DMS79 treated with DMSO at 0.1 percent for 48 hours (cell line): ENCODE data around the gene PCDHGA6.

Experiments used
- DNase-seq: peaks from one replicate; lab custom pipeline; 2025; lab: John Stamatoyannopoulos, UW

Gene PCDHGA6

GRCh38 chr5:141419074-141419880 is 45.6 kb downstream of the PCDHGA6 start:
- no peak for DNase-seq

DNA sequence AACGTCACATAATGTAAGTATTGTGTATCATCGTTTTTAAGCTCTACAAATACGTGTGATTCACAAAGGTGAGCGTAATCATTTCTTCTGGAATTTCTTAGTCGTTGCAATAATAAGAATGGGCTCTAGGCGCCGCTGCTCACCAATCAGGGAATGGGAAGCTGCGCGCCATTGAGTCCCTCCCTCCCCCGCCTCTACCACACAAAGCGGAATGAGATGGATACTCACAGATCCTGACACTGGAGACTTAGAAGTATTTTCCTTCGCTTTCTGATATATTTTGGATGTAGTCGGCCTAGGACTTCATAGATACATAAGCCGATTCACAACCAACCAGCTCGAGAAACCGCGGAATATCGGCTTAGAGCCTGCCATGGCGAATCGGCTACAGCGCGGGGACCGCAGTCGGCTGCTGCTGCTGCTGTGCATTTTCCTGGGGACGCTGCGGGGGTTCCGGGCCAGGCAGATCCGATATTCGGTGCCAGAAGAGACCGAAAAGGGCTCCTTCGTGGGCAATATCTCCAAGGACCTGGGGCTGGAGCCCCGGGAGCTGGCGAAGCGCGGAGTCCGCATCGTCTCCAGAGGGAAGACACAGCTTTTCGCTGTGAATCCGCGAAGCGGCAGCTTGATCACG is 47.3 kb downstream of the PCDHGA6 start, which contains the start of gene PCDHGA11:
PCDHGA11 (plus strand) TSS at position 197 of the 634 bp plus-strand sequence; CDS start at position 374, 177 bp downstream.
- DNase-seq = no peak

DNA sequence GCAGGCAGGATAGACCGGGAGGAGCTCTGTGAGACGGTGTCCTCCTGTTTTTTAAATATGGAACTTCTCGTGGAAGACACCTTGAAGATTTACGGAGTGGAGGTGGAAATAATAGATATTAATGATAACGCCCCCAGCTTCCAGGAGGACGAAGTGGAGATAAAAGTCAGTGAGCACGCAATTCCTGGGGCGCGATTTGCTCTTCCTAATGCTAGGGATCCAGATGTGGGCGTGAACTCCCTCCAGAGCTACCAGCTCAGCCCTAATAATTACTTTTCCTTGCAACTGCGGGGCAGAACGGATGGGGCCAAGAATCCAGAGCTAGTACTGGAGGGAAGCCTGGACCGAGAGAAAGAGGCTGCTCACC is 47.8 kb downstream of the PCDHGA6 start:
- no peak for DNase-seq

- DNase-seq = no peak
Observed at GRCh38 chr5:141422742-141423291, 49.1 kb downstream of the PCDHGA6 start.

GRCh38 chr5:141427783-141428426 is 54.2 kb downstream of the PCDHGA6 start:
- DNase-seq = no peak
